Fibroblast of lung (primary cell): ENCODE measurements around the gene NEK10. TPM values are rescaled to one million over a fixed set of nuclear protein-coding genes. Genes with fewer than 3 reads are reported as not detected.

Experiments used
- DNase-seq, 2 donors: peaks; one replicate each; pipeline versions ENCODE4 v3.0.0 to v3.0.0-alpha.2; 2010; ENCODE audit warnings: low read depth in 2 of 2
- H2AFZ ChIP-seq: 2 replicates; pipeline ENCODE4 v1.5.1; 2012; ENCODE audit warnings: low read length, control low read depth, inconsistent platforms
- H3K27ac ChIP-seq: 2 replicates; pipeline ENCODE4 v1.5.1; 2011; ENCODE audit warnings: low read length, control low read depth; ENCODE audit not compliant: insufficient read depth
- H3K27me3 ChIP-seq: 2 replicates; pipeline ENCODE4 v1.5.1; 2011; ENCODE audit warnings: mild to moderate bottlenecking, low read length; ENCODE audit not compliant: control insufficient read depth, insufficient read depth
- H3K36me3 ChIP-seq: 2 replicates; pipeline ENCODE4 v1.5.1; 2011; ENCODE audit warnings: low read length; ENCODE audit not compliant: control insufficient read depth, insufficient read depth
- H3K4me1 ChIP-seq: 2 replicates; pipeline ENCODE4 v1.5.1; 2011; ENCODE audit warnings: low read length; ENCODE audit not compliant: control insufficient read depth, insufficient read depth; ENCODE audit errors: extremely low read depth
- H3K4me2 ChIP-seq: 2 replicates; pipeline ENCODE4 v1.5.1; 2011; ENCODE audit warnings: low read length, control low read depth; ENCODE audit not compliant: insufficient read depth; ENCODE audit errors: extremely low read depth
- H3K4me3 ChIP-seq, 4 experiments: fragments of 200-600 bp in 1 of 4; sonication (generic) in 1 of 4; replicated peaks in 1 of 4; 2 replicates each; pipeline ENCODE4 v1.5.1; 2011 to 2016; ENCODE audit warnings: low read length in 4 of 4, low read depth in 3 of 4, mild to moderate bottlenecking in 3 of 4, control low read depth in 2 of 4, inconsistent platforms in 1 of 4, mixed read lengths in 1 of 4; ENCODE audit not compliant: insufficient read depth in 1 of 4; ENCODE audit errors: control extremely low read depth in 1 of 4
- H3K79me2 ChIP-seq: 2 replicates; pipeline ENCODE4 v1.5.1; 2012; ENCODE audit warnings: mild to moderate bottlenecking, low read length, inconsistent platforms; ENCODE audit not compliant: control insufficient read depth, insufficient read depth
- H3K9ac ChIP-seq: 2 replicates; pipeline ENCODE4 v1.5.1; 2011; ENCODE audit warnings: mild to moderate bottlenecking, low read length, control low read depth; ENCODE audit not compliant: insufficient read depth
- H3K9me3 ChIP-seq: 2 replicates; pipeline ENCODE4 v1.5.1; 2012; ENCODE audit warnings: low read depth, low read length; ENCODE audit not compliant: control insufficient read depth, insufficient read depth
- H4K20me1 ChIP-seq: 2 replicates; pipeline ENCODE4 v1.5.1; 2011; ENCODE audit warnings: low read length; ENCODE audit not compliant: control insufficient read depth, insufficient read depth; ENCODE audit errors: extremely low read depth
- CTCF ChIP-seq, 2 donors: IDR thresholded peaks in 1 of 2; conservative IDR thresholded peaks in 1 of 2; 1 replicate in 1 of 2; 2 replicates in 1 of 2; pipeline ENCODE4 v1.5.1; 2011 to 2012; ENCODE audit warnings: low read length in 2 of 2, control low read depth in 1 of 2, inconsistent platforms in 1 of 2, low read depth in 1 of 2, mild to moderate bottlenecking in 1 of 2
- EZH2 ChIP-seq: IDR thresholded peaks from 2 replicates; pipeline ENCODE4 v1.5.1; 2012; ENCODE audit warnings: low read length, control low read depth, mild to moderate bottlenecking; ENCODE audit errors: missing control alignments
- polyA plus RNA-seq, 2 donors: library from polyadenylated mRNA; depleted of rRNA in 1 of 2; stranded (reverse) in 1 of 2; unstranded in 1 of 2; fragments of >200 nt; gene quantifications; 2 replicates each; pipeline ENCODE4 v1.2.1, GENCODE V29; 2011 to 2012; ENCODE audit warnings: missing spikeins in 1 of 2
- total RNA-seq: library from RNA; depleted of rRNA; stranded (reverse); fragments of >200 nt; gene quantifications from 2 replicates; pipeline ENCODE4 v1.2.1, GENCODE V29; 2014

Gene NEK10
- total and polyA plus RNA-seq, 2 donors (not counting 1 experiment from before 2014, with no cell fraction given), result 1.4 to 23.0 TPM

DNA sequence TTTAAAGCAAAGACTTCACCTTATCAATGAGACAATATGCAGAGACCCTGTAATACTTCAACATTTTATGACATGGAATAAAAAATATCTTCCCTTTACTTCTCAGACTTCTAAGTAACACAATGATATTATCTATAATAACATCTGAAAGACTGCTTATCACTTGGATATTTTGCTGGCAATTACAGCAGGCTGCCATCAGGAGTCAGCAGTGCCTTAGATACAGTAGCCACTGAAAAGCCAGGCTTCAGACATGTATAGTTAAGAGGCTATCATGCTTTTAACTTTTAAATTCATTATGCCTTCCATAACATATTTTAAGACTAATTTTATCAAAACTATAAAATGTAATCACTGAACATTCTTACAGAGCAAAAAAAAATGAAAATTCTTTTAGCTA, 227.5 kb downstream of the NEK10 start:
- Histone ChIP-seq H3K4me3 (no peak overlapping the region), H3K36me3 (no peaks in the 10 kb centered on the region), H4K20me1 (no peaks in the 10 kb centered on the region), H3K4me1 (no peaks in the 10 kb centered on the region), H3K27me3 (no peaks in the 10 kb centered on the region), H3K9ac (no peak overlapping the region), H2AFZ (no peak overlapping the region), H3K79me2 (no peaks in the 10 kb centered on the region), H3K27ac (no peak overlapping the region), H3K4me2 (no peak overlapping the region), H3K9me3 (no peaks in the 10 kb centered on the region)
- TF ChIP-seq CTCF (conservative IDR thresholded peaks at IDR 0.05 in 1 of 2, IDR thresholded peaks at IDR 0.05 in 1 of 2; ENCODE audit: low read depth in 1 of 2, low read length in 2 of 2) (peak in 1 of 2 donors; percentile 10), EZH2 (no peak)
- no peak for DNase-seq

DNA sequence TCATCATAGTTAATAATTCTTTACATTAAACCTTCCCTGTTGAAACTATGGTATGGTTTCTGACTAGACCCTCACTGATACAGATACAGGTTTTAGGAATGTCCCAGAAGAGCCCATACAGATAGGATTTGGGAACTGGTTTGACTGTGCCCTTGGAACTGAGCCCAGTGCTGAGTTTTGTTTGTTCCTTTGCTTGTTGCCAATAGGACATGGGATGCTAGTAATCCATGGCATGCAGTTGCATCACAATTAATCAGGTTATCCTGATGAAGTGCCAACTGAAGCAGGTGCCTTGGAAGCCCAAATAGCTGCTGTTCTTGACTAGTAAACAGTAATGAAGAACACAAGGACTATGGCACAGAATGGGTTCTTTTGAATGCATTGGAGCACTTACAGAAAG, 230.6 kb downstream of the NEK10 start:
- no peak overlapping the region for H3K4me2 ChIP-seq
- no peaks in the 10 kb centered on the region for H3K27me3 ChIP-seq
- TF ChIP-seq EZH2, result no peak
- no peak for TF ChIP-seq CTCF (conservative IDR thresholded peaks at IDR 0.05 in 1 of 2, IDR thresholded peaks at IDR 0.05 in 1 of 2; ENCODE audit: low read depth in 1 of 2, low read length in 2 of 2)
- DNase-seq, result no peak
- H3K9ac ChIP-seq, result no peak overlapping the region
- H3K4me3 ChIP-seq, result no peak overlapping the region
- no peaks in the 10 kb centered on the region for H3K4me1 ChIP-seq
- no peaks in the 10 kb centered on the region for H3K36me3 ChIP-seq
- H3K79me2 ChIP-seq, result no peaks in the 10 kb centered on the region
- no peak overlapping the region for H2AFZ ChIP-seq
- no peaks in the 10 kb centered on the region for H4K20me1 ChIP-seq
- H3K9me3 ChIP-seq, result no peaks in the 10 kb centered on the region
- H3K27ac ChIP-seq, result no peak overlapping the region

DNA sequence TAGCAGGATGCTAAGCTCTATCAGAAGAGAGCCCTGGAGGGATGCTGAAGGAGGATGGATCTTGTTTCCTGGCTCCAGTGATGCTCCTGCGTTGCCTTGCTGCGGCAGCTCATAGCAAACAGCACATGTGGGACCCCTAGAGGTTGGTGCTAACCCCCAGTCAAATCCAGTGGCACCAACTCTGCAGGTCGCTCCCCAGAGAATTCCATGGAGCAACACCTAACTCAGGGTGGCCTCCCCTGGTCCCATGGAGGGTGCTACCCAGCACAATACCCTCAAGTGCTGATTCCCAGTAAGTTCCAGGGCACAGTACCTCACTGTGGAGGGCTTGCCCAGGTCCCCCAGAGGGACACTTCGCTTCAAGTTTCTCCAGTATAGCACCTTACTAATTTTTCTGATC, 231.2 kb downstream of the NEK10 start:
- no peak overlapping the region for H2AFZ ChIP-seq
- H3K27me3 ChIP-seq, result no peaks in the 10 kb centered on the region
- no peaks in the 10 kb centered on the region for H3K36me3 ChIP-seq
- H3K9me3 ChIP-seq, result no peaks in the 10 kb centered on the region
- H4K20me1 ChIP-seq, result no peaks in the 10 kb centered on the region
- no peaks in the 10 kb centered on the region for H3K79me2 ChIP-seq
- DNase-seq, result no peak
- no peaks in the 10 kb centered on the region for H3K4me1 ChIP-seq
- H3K4me2 ChIP-seq, result no peak overlapping the region
- no peak overlapping the region for H3K9ac ChIP-seq
- H3K27ac ChIP-seq, result no peak overlapping the region
- no peak overlapping the region for H3K4me3 ChIP-seq
- no peak for TF ChIP-seq EZH2
- TF ChIP-seq CTCF (conservative IDR thresholded peaks at IDR 0.05 in 1 of 2, IDR thresholded peaks at IDR 0.05 in 1 of 2; ENCODE audit: low read depth in 1 of 2, low read length in 2 of 2), result no peak
